Panc1 (cell line): Measurements from ENCODE around the gene CAMKK2. TPM values are rescaled to one million over a fixed set of nuclear protein-coding genes. Genes with fewer than 3 reads are reported as not detected.
A peak's percentile ranks its signal among the peaks of the same experiment; 100 is the strongest.
"Not testable (repeated sequence)": the region's sequence is repeated elsewhere in the genome, so short reads cannot be mapped to it uniquely, and the experiment has no call there.

Experiments used
- ATAC-seq: fragments of 200-7000 bp; cut with Tn5 transposase; 2 replicates; pipeline ENCODE4 v1.9.1; 2020; ENCODE audit warnings: mild to moderate bottlenecking, moderate library complexity
- BruUV-seq: library from RNA; stranded (reverse); fragments of 400-500 nt; replicated peaks from 2 replicates; lab custom pipeline; 2021; lab: Mats Ljungman, UMichigan
- CTCF ChIA-PET: fragments of 300-600 bp; sonication (Branson Sonifier 250); formaldehyde crosslinking; loops from one replicate; lab custom pipeline; 2022; ENCODE audit warnings: antibody characterized with exemption; lab: Charles Lee
- POLR2A ChIA-PET: fragments of 300-600 bp; sonication (Branson Sonifier 250); formaldehyde crosslinking; loops from one replicate; lab custom pipeline; 2022; ENCODE audit warnings: antibody characterized with exemption; lab: Charles Lee
- DNase-seq: peaks from one replicate; pipeline ENCODE4 v3.0.0-alpha.2; 2010; ENCODE audit warnings: low read depth, low spot score
- H3K27ac ChIP-seq: 2 replicates; pipeline ENCODE4 v1.5.1; 2011; ENCODE audit warnings: mild to moderate bottlenecking, low read length, inconsistent platforms
- H3K27me3 ChIP-seq: fragments of 200-500 bp; sonication (Bioruptor generic); 2 replicates; pipeline ENCODE4 v1.6.0; 2014; ENCODE audit warnings: low read length, inconsistent platforms; ENCODE audit not compliant: control insufficient read depth, insufficient read depth
- H3K36me3 ChIP-seq: fragments of 200-500 bp; sonication (Bioruptor generic); 2 replicates; pipeline ENCODE4 v1.5.1; 2014; ENCODE audit warnings: inconsistent platforms, mild to moderate bottlenecking, low read length, moderate library complexity; ENCODE audit not compliant: control insufficient read depth, insufficient read depth
- H3K4me1 ChIP-seq: 2 replicates; pipeline ENCODE4 v1.5.1; 2011; ENCODE audit warnings: inconsistent platforms, mild to moderate bottlenecking, low read length, moderate library complexity; ENCODE audit not compliant: control insufficient read depth, insufficient read depth
- H3K4me3 ChIP-seq, 2 experiments: 2 replicates each; pipeline ENCODE4 v1.5.1; 2011 to 2012; ENCODE audit warnings: low read depth in 2 of 2, low read length in 2 of 2, mild to moderate bottlenecking in 2 of 2, inconsistent platforms in 1 of 2, moderate library complexity in 1 of 2
- H3K9me3 ChIP-seq: fragments of 200-500 bp; sonication (Bioruptor generic); 2 replicates; pipeline ENCODE4 v1.5.1; 2014; ENCODE audit warnings: low read depth, mild to moderate bottlenecking, inconsistent platforms, low read length, moderate library complexity; ENCODE audit not compliant: control insufficient read depth, insufficient read depth
- POLR2AphosphoS5 ChIP-seq: IDR thresholded peaks from 2 replicates; pipeline ENCODE4 v1.6.1; 2012; ENCODE audit warnings: mild to moderate bottlenecking, low read depth, low read length, moderate library complexity
- REST ChIP-seq, 2 experiments: IDR thresholded peaks; 2 replicates each; pipeline ENCODE4 v1.6.1; 2011 to 2012; ENCODE audit warnings: low read depth in 2 of 2, control low read depth in 1 of 2, low read length in 1 of 2, mild to moderate bottlenecking in 1 of 2, moderate library complexity in 1 of 2; ENCODE audit not compliant: insufficient read depth in 1 of 2
- SIN3A ChIP-seq: IDR thresholded peaks from 2 replicates; pipeline ENCODE4 v1.6.1; 2012; ENCODE audit warnings: low read depth, mild to moderate bottlenecking, low read length, moderate library complexity, borderline replicate concordance; ENCODE audit not compliant: insufficient read depth
- TCF7L2 ChIP-seq: IDR thresholded peaks from 2 replicates; pipeline ENCODE4 v1.6.1; 2011; ENCODE audit warnings: mild to moderate bottlenecking, low read depth, low read length, inconsistent platforms
- in situ Hi-C: cut with HindIII; loops from 2 replicates; pipeline ENCODE4 v1.10.0; 2016; ENCODE audit warnings: low sequenced_read_pairs, low pct_unique_long_range_greater_than_20kb
- intact Hi-C: fragments of 100-400 bp; cut with micrococcal nuclease; formaldehyde crosslinking; loops from one replicate; pipeline ENCODE4 v1.10.0; 2022; ENCODE audit not compliant: unreplicated experiment
- total RNA-seq: library from RNA; stranded (reverse); gene quantifications from one replicate; pipeline ENCODE4 v1.2.1, GENCODE V29; 2021; ENCODE audit not compliant: unreplicated experiment
- TF ChIP-seq, protein P1 (sequence below): fragments of 450-650 bp; IDR thresholded peaks from 2 replicates; pipeline ENCODE4 v1.5.1; 2017; ENCODE audit warnings: mild to moderate bottlenecking

Gene CAMKK2
- total RNA-seq, 1 experiment from 2014 or later: 37.8 TPM

- no peak overlapping the region for H3K27ac ChIP-seq
- H3K27me3 ChIP-seq: no peaks in the 10 kb centered on the region
- H3K4me3 ChIP-seq: no peak overlapping the region
- no TSS peak for BruUV-seq
- ATAC-seq (no peak), DNase-seq (no peak)
- TF ChIP-seq TCF7L2 (no peak), REST (IDR thresholded peaks at IDR 0.05; ENCODE audit: insufficient read depth in 1 of 2, low read depth in 2 of 2, low read length in 1 of 2) (no peak), POLR2AphosphoS5 (no peak), SIN3A (no peak)
- TF ChIP-seq, protein P1, sequence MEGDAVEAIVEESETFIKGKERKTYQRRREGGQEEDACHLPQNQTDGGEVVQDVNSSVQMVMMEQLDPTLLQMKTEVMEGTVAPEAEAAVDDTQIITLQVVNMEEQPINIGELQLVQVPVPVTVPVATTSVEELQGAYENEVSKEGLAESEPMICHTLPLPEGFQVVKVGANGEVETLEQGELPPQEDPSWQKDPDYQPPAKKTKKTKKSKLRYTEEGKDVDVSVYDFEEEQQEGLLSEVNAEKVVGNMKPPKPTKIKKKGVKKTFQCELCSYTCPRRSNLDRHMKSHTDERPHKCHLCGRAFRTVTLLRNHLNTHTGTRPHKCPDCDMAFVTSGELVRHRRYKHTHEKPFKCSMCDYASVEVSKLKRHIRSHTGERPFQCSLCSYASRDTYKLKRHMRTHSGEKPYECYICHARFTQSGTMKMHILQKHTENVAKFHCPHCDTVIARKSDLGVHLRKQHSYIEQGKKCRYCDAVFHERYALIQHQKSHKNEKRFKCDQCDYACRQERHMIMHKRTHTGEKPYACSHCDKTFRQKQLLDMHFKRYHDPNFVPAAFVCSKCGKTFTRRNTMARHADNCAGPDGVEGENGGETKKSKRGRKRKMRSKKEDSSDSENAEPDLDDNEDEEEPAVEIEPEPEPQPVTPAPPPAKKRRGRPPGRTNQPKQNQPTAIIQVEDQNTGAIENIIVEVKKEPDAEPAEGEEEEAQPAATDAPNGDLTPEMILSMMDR: no peak
- intact Hi-C loops (no loop called here), in situ Hi-C loops (no loop called here)
- ChIA-PET POLR2A (no interaction called here), CTCF (no interaction called here)
- H3K9me3 ChIP-seq: no peaks in the 10 kb centered on the region
- H3K4me1 ChIP-seq: no peaks in the 10 kb centered on the region
- H3K36me3 ChIP-seq: peaks cover 2% of the 10 kb centered on the region; the same call in 1 of the 2 replicates
Observed at GRCh38 chr12:121259074-121259473, 37.4 kb downstream of the CAMKK2 start.

- H3K4me3 ChIP-seq, BruUV-seq, intact Hi-C loops, DNase-seq, H3K9me3 ChIP-seq, H3K27ac ChIP-seq, in situ Hi-C loops, CTCF ChIA-PET, ATAC-seq, H3K36me3 ChIP-seq, H3K27me3 ChIP-seq, H3K4me1 ChIP-seq: not testable (repeated sequence)
- POLR2A ChIA-PET: interaction anchor here (0.6 kb wide), 1 partner anchor 204 kb away, joined by 7 read pairs; no protein-coding TSS in a partner anchor
Observed at GRCh38 chr12:121257704-121258449, 38.6 kb downstream of the CAMKK2 start.

GRCh38 chr12:121255433-121255832, 41.1 kb downstream of the CAMKK2 start:
- peaks cover 4% of the 10 kb centered on the region; the same call in 1 of the 2 replicates for H3K36me3 ChIP-seq
- DNase-seq (no peak), ATAC-seq (peak; percentile 62; the same call in 1 of the 2 replicates)
- no peak overlapping the region for H3K27ac ChIP-seq
- no TSS peak for BruUV-seq
- in situ Hi-C loops: no loop called here
- CTCF ChIA-PET: interaction anchor here (0.8 kb wide), 1 partner anchor 9 kb away, joined by 5 read pairs; no protein-coding TSS in a partner anchor
- H3K4me1 ChIP-seq: no peaks in the 10 kb centered on the region
- intact Hi-C loops: no loop called here
- H3K27me3 ChIP-seq: no peaks in the 10 kb centered on the region
- POLR2A ChIA-PET: no interaction called here
- H3K4me3 ChIP-seq: no peak overlapping the region
- no peak for TF ChIP-seq TCF7L2
- TF ChIP-seq REST (IDR thresholded peaks at IDR 0.05; ENCODE audit: insufficient read depth in 1 of 2, low read depth in 2 of 2, low read length in 1 of 2): no peak
- H3K9me3 ChIP-seq: no peaks in the 10 kb centered on the region
